ENCODE results near the gene PIEZO2. TPM values are rescaled to one million over a fixed set of nuclear protein-coding genes. Genes with fewer than 3 reads are reported as not detected.

PIEZO2 gene
- total and polyA plus RNA-seq, 2 of the 8 experiments (the other 6 are each of a cell fraction or from before 2014, with no cell fraction given) = 4.7 to 16.5 TPM

DNA sequence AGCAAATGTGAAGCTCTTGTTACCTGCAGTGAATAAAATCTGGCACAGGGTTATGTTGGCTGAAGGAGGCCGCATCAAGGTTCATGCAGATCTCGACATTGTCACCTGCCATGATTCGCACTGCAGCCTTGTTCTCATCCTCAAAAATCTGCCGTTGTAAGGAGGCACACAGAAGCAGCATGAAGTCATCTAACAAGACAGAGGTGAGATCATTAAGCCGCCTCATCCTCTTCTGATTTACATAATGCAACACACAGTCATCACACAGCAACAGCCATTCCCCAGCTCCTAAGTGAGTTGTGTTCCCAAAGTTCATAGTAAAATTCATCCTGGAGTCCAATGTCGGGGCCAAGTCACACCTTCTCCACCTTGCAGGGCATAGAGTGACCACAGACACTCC, 391.4 kb downstream of the PIEZO2 start:
- ChIA-PET POLR2A (ENCODE audit: partially characterized antibody) (no interaction called here), CTCF (ENCODE audit: partially characterized antibody) (interaction anchor here (1.1 kb wide), 1 partner anchor 20 kb away, joined by 3 read pairs; no protein-coding TSS in a partner anchor)
- Histone ChIP-seq H4K20me1 (replicated peaks in 1 of 2; ENCODE audit: control insufficient read depth in 1 of 2, insufficient read depth in 2 of 2, low read length in 2 of 2) (peaks cover 0 to 3% of the 10 kb centered on the region in 2 experiments), H2BK20ac (ENCODE audit: low read length) (no peak overlapping the region), H2BK15ac (ENCODE audit: low read length) (no peak overlapping the region), H3K79me2 (ENCODE audit: control insufficient read depth in 1 of 2, insufficient read depth in 2 of 2, low read length in 2 of 2) (no peaks in the 10 kb centered on the region), H2AFZ (ENCODE audit: low read length) (no peak overlapping the region), H3K4me1 (replicated peaks in 1 of 4; ENCODE audit: control insufficient read depth in 3 of 4, insufficient read depth in 4 of 4, low read length in 3 of 4) (no peaks in the 10 kb centered on the region), H3K27ac (ENCODE audit: low read depth, low read length) (no peak overlapping the region), H2BK5ac (ENCODE audit: low read depth, low read length) (no peak overlapping the region), H2BK120ac (replicated peaks; ENCODE audit: low read depth, low read length) (no peak overlapping the region), H3K18ac (ENCODE audit: extremely low read depth, low read length) (no peak overlapping the region), H3K23ac (ENCODE audit: insufficient read length) (no peak overlapping the region), H3K23me2 (ENCODE audit: low read depth, low read length) (peaks cover 13% of the 10 kb centered on the region; the same call in 1 of the 2 replicates), H3K4ac (replicated peaks; ENCODE audit: insufficient read length, low read depth, low read length) (no peak overlapping the region), H3K4me3 (ENCODE audit: extremely low read depth in 1 of 4, insufficient read depth in 2 of 4, low read depth in 3 of 4, low read length in 4 of 4) (no peak overlapping the region), H2AK5ac (ENCODE audit: low read depth, low read length) (no peak overlapping the region), H4K91ac (replicated peaks; ENCODE audit: insufficient read length, low read length) (no peak overlapping the region), H4K8ac (ENCODE audit: extremely low read depth, insufficient read depth, low read length) (no peak overlapping the region), H3K27me3 (replicated peaks in 1 of 4; ENCODE audit: control insufficient read depth in 3 of 4, extremely low read depth in 1 of 4, insufficient read depth in 3 of 4, low read length in 3 of 4) (no peaks in the 10 kb centered on the region), H3K36me3 (ENCODE audit: control insufficient read depth in 2 of 4, insufficient read depth in 4 of 4, low read length in 3 of 4) (no peaks in the 10 kb centered on the region; a peak in 2 of 8 replicates), H3K79me1 (ENCODE audit: low read depth, low read length) (no peaks in the 10 kb centered on the region), H3K9ac (replicated peaks in 1 of 4; ENCODE audit: extremely low read depth in 1 of 4, low read depth in 3 of 4, low read length in 3 of 4) (no peak overlapping the region), H3K14ac (ENCODE audit: insufficient read length) (no peak overlapping the region), H4K5ac (ENCODE audit: insufficient read length, low read depth, low read length) (no peak overlapping the region), H3K4me2 (ENCODE audit: insufficient read depth in 1 of 2, low read depth in 2 of 2, low read length in 2 of 2) (no peak overlapping the region), H3K9me3 (ENCODE audit: insufficient read depth in 2 of 2, low read depth in 1 of 2, low read length in 1 of 2) (no peaks in the 10 kb centered on the region), H3K56ac (replicated peaks; ENCODE audit: insufficient read length, low read depth, low read length) (no peak overlapping the region), H2BK12ac (ENCODE audit: low read depth, low read length) (no peak overlapping the region)
- no peak for TF ChIP-seq SIX5 (IDR thresholded peaks at IDR 0.05; ENCODE audit: low read depth, low read length)
- no peak for DNase-seq (ENCODE audit: low read depth in 1 of 2, low spot score in 2 of 2)
- no peak for FAIRE-seq
- 88% methylated on average over 6 of the region's 6 CpGs; no CpG with 5 or more reads in 1 of the 2 experiments for WGBS, 2 experiments (ENCODE audit: extremely low coverage in 1 of 2, insufficient coverage in 1 of 2, insufficient read length in 1 of 2, insufficient replicate concordance in 2 of 2, low coverage in 1 of 2, low lambda C conversion rate in 2 of 2, missing lambda C conversion rate in 1 of 2)
